Amygdala (tissue), 56 donors: ENCODE results near the gene ITGAD.
A peak's percentile ranks its signal among the peaks of the same experiment; 100 is the strongest.
"Not testable (repeated sequence)": the region's sequence is repeated elsewhere in the genome, so short reads cannot be mapped to it uniquely, and the experiment has no call there.

Experiments used
- DNase-seq, 56 donors: peaks; one replicate each; lab custom pipeline; 2025; lab: John Stamatoyannopoulos, UW

ITGAD gene

DNA sequence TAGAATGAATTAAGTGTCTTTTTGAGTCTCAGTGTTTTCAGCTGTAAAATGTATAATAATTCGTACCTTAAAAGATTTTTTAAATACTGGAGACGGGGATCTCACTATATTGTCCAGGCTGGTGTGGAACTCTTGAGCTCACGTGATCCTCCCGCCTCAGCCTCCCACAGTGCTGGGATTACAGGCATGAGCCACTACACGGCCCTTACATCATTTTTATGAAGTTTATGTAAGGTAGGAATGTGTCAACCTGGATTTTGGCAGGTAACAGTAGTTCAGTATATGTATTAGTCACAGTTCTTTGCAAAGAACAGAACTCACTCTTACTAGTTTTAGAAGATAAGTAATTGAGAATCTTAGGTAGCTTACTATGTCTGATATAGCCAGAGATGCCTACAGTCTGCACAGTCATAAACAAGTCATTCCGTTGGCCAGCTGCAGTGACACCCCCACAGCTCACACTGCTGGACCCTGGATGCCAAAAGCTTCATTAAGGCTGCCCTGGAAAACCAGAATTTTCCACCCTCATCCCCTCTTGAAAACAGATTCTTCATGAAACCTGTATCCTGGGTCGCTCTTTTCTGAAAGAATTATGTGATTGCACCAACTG is 35.6 kb downstream of the ITGAD start:
- no peak for DNase-seq

DNA sequence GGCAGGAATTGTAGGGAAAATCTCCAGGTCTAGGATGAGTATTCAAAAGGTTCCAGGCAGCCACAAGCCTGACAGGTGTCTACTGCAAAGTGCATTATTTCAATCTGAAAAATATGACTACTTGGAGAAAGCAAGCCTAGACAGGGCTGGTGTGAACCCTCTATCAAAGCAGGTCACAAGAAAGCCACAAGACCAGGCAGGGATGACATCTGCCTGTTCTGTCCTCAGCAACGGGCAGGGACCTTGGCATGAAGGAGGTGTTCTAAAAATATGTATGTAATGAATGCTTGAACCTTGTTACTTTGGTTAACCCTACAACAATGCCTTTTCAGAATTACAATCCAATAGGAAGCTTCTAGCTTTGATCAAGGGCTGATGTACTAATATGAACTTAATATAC is 36.2 kb downstream of the ITGAD start:
- peak in 1 of 56 donors; percentile 6 for DNase-seq

- DNase-seq, result no peak
Measured at GRCh38 chr16:31429796-31430195, 36.7 kb downstream of the ITGAD start.

DNA sequence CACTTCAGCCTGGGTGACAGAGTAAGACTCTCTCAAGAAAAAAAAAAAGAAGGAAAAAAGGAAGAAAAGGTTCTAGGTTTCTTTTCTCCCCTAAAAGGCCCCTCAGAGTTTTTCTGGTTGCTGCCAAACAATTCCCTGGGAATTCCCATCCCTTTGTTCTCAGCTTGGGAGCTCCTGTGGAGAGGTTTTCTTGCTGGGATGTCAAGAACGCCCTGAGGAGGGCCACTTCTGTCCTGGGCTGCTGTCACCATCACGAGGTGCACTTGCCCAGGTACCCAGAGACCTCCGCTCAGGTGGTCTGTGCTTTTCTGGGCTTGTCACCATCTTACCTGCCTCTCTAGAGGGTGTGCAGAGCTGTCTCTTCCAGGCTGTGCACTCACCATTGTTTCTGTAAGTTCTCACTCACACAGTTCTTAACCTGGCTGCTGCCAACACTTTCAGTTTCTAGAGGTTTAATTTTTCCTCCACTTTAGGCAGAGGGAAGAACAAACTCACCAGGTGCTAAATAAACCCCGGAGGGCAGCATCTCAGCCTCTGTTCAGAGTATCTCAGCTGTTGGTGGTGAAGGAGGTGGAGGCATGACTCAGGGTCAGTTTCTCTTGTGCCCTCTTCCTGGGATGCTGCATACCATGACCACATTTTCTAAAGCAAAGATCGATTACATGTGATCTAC is 37.4 kb downstream of the ITGAD start:
- DNase-seq, result no peak

DNA sequence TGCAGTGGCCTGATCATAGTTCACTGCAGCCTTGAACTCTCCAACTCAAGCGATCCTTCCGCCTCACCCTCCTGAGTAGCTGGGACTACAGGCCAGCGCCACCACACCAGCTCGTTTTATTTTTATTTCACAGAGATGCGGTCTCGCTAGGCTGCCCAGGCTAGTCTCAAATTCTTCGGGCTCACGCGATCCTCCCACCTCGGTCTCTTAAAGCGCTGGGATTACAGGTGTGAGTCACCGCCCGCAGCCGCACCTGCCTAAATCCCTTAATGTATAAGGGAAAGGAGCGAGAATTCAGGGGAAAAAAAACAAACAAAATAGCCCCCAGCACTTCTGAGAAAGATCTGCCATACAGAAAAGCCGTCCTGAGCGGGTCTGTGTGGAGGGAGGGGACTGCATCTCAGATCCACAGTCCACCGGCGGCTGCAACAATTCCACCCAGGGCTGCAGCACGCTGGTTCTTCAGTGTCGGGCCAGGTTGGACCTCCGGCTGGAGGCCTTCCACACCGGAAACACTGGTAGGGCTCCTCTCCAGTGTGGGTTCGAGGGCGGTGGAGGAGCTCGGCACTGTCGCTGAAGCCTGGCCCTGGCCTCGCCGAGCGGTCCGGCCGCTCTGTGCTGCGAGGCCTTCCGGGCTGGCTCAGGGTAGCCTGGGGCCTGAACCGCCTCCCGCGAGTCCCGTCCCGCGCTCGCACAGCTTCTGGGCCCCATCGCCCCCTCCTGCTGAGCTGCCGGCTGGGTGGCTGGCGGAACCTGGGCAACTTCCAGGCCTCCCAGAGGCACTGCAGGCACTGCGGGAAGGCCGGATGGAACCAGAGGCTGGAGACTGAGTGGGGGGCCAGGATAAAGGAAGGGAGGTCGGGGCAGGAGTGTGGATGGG is 42.4 kb downstream of the ITGAD start:
- DNase-seq, result no peak

DNA sequence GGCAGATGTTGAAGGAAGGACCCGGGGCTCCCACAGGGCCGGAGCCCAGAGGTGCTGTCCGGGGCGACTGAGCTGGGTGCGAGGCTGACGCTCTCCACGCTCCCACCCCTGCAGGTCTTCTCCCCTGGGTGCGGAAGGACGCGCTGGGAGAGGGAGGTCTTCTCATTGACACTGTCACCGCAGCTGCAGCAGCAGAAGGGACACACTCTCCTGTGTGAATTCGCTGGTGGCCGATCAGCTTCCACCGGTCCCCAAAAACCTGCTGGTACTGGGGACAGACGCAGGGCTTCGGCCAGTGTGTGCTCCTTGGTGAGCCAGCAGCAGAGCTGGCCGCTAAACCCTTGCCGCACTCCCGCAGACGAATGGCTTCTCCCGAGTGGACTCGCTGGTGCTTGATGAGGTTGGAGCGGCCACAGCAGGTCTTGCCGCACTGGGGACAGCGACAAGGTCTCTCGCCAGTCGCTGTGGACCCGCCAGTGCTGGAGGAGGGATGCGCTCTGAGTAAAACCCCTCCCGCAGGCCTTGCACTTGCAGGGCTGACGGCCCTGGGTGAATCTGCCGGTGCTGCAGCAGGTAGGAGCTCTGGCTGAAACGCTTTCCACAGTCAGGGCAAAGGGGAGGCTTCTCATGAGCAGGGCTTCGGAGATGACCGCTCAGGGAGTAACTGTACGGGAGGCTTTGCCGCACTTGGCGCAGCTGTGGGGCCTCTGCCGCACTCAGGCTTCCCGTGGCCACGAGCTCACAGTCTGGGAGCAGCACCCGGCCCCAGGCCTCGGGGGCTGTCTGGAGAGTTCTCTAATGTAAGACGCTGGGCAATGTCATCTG is 43.3 kb downstream of the ITGAD start:
- no peak for DNase-seq

- no peak for DNase-seq
Measured at GRCh38 chr16:31438414-31438813, 45.3 kb downstream of the ITGAD start.

DNA sequence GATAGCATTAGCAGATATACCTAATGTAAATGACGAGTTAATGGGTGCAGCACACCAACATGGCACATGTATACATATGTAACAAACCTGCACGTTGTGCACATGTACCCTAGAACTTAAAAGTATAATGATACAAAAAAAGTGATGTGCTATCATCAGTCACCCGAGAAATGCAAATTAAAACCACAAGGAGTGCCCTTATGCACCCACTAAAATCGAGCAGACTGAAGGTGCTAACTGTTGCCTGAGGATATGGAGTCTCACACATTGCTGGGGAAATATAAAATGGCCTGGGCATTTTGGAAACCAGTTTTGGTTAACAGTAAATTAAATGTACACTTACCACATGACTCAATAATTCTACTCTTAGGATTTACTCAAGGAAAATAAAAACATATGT is 45.9 kb downstream of the ITGAD start:
- not testable (repeated sequence) for DNase-seq

DNA sequence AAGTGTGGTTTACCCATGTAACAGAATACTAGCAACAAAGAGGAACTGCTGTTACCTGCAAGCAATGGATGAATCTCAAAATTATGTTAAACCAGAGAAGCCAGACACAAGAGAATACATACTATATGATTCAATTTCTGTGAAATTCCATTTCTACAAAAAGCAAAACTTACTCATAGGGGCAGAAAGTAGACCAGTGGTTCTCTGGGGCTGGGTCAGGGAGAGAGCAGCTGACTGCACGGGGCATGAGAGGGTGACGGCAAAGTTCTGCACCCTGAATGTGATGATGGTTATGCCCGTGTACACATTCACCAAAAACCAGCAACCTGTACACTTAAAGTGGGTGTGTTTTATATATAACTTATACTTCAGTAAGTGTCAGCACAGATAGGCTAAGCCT is 46.4 kb downstream of the ITGAD start:
- no peak for DNase-seq

DNA sequence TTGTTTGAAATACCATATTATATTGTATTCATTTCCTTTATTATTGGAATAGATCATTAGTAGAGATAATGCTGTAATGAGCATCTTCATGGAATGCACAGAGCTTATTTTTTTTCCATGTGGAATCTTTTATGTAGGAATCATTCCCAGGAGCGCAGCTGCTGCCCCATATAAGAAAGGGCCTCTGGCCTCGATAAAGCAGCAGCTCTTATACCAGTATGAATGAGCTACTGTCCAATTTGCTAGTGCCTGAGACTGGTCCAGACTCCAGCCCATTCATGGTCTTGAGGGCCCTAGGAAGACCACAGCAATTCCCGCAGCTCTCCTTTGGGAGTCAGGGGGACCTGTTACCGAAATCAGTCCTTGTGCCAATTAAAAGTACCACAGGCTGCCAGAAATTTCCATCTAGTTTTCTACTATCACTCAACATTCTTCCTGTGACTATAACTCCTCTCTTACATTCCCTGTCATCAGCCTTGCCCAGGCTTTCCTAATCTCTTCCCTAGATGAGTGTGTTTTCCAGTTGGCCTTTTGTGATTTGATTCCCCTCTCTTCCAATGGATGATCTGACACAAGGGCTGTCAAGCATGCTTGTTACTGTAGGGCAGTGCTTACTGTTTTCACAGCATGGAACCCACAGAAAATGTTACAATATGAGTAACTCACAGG is 47.5 kb downstream of the ITGAD start:
- peak in 6 of 56 donors; percentile 21 to 32 (median 27) for DNase-seq

GRCh38 chr16:31441956-31442355 is 48.8 kb downstream of the ITGAD start:
- DNase-seq, result no peak

DNA sequence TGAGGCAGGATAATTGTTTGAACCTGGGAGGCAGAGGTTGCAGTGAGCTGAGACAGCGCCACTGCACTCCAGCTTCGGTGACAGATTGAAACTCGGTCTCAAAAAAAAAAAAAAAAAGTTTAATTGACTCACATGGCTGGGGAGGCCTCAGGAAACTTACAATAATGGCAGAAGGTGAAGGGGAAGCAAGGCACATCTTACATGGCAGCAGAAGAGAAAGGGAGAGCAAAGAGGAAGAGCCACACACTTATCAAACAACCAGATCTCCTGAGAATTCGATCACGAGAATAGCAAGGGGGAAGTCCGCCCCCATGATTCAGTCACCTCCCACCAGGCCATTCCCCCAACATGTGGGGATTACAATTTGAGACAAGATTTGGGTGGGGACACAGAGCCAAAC is 52.8 kb downstream of the ITGAD start:
- not testable (repeated sequence) for DNase-seq

GRCh38 chr16:31451201-31451600 is 58.1 kb downstream of the ITGAD start:
- DNase-seq, result no peak

- DNase-seq, result peak in 13 of 56 donors; percentile 10 to 50 (median 26)
Measured at GRCh38 chr16:31451681-31452351, 58.7 kb downstream of the ITGAD start.

DNA sequence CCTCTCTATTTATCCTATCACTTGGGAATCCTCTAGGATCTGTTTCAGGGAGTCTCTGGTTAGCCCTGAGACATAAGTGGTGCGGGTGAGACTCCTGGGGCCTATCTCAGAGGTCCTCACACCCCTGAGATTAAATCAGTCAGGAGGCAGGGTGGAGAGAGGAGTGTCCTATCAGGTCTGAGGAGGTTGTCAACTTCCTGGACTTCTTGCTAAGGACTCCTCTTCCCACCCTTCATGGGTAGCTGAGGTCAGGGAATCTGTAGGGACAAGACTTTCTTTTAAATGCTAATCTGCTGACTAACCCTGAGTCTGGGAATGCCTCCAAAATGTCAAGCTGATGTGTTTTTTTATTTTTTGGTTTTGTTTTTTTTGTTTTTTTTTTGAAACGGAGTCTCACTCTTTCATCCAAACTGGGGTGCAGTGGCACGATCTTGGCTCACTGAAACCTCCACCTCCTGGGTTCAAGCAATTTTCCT is 59.5 kb downstream of the ITGAD start:
- no peak for DNase-seq

DNA sequence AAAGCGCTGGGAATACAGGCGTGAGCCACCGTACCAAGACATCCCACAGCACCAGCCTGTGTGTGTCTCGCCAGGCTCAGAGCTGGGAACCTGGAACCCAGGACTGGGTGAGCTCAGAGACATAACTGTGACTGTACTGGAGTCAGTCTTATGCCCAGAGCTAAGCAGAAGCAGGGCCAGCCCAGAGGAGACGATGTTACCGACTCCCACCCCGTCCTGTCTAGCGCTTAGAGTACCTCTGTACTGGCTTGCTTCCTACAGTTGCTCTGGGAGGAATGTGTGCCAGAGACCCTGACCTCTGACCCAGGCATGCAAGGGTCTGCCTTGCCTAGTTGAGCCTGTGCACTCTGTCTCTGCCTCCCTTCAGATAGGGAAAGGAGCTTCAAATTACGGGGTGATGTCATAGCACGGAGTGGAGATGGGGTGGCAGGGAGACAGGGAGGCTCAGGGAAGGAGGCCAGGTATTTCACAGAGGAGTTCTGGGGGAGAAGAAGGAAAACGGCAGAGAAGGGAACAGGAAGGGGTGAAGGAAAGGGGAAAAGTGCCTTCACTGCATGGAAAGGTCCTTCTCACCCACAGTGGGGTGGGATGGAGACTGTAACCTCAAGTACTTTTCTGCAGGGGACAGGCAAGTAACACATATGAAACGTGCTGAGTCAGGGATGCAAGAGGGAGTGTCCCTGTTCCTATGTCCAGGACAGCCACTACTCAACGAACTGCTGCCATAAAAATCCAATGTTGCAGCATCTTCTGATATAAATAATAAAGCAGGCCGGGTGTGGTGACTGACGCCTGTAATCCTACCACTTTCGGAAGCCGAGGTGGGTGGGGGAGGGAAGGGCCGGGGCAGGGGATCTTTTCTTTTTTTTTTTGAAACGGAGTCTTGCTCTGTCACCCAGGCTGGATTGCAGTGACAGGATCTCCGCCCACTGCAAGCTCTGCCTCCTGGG is 60.4 kb downstream of the ITGAD start:
- DNase-seq, result no peak

DNA sequence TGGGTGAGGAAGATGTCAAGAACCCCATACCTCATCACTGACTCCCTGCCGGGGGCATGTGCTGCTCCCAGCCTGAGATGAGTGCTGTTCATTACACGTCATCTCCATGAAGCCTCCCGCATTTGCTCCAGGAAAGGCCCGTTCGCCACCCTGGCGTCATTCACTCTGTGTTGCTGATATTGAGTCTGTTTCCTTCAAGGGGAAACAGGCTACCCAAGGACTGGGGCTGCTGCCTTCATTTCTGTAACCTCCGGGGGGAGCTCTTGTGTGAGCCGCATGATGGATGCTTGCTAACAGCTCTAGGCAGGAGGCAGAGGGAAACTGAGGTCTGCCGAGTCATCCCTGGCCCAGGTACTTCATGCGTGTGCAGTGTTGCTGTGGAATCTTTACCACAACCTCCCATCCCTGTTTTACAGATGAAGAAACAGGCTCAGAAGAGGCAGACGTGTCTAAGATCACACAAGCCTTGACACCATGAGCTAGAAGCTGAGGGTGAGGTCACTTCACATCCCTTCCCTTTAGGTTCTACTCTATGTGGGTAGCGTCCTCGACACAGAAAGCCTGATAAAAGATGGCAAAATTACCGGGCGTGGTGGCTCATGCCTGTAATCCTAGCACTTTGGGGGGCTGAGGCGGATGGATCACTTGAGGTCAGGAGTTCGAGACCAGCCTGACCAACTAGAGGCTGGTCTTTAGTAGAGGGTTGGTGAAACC is 62.6 kb downstream of the ITGAD start:
- no peak for DNase-seq

- no peak for DNase-seq
Measured at GRCh38 chr16:31456988-31457360, 63.8 kb downstream of the ITGAD start.
